ENCODE data around the gene MVB12B. TPM values are rescaled to one million over a fixed set of nuclear protein-coding genes. Genes with fewer than 3 reads are reported as not detected.

Gene MVB12B
- total RNA-seq, 4 donors from 2014 or later: 15.7 to 27.3 (median 22.7) TPM

DNA sequence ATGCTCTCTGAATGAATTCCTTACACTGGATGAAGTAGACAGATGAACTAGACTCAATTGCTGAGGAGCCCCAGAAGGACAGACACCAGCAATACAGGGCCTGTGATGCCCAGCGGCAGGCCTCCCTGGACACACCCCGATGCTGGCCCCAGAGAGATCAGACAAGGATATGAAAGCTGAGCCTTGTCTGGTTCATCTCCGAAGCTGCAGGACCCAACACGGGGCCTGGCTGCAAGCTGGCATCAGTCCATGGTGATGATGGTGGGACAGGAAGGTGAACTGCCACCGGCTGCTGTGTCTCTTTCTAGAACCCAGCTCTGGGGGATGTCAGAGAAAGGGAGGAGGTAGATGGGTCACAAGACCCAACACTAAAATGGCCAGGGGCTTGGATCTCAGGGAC is 183.1 kb downstream of the MVB12B start:
- Histone ChIP-seq H3K4me3 (no peak overlapping the region), H3K27ac (no peak overlapping the region), H3K4me1 (peaks cover 0 to 8% (median 4%) of the 10 kb centered on the region in 4 donors), H3K36me3 (no peaks in the 10 kb centered on the region), H3K27me3 (peaks cover 51% of the 10 kb centered on the region), H3K9me3 (no peaks in the 10 kb centered on the region)
- WGBS, 2 donors (ENCODE audit: low coverage in 1 of 2): 53 to 73% methylated on average over 3 to 5 of the region's 5 CpGs
- TF ChIP-seq POLR2AphosphoS5 (IDR thresholded peaks at IDR 0.05) (no peak), EP300 (IDR thresholded peaks at IDR 0.05; ENCODE audit: low read depth) (no peak), POLR2A (IDR thresholded peaks at IDR 0.05) (no peak)
- TF ChIP-seq, protein P1, sequence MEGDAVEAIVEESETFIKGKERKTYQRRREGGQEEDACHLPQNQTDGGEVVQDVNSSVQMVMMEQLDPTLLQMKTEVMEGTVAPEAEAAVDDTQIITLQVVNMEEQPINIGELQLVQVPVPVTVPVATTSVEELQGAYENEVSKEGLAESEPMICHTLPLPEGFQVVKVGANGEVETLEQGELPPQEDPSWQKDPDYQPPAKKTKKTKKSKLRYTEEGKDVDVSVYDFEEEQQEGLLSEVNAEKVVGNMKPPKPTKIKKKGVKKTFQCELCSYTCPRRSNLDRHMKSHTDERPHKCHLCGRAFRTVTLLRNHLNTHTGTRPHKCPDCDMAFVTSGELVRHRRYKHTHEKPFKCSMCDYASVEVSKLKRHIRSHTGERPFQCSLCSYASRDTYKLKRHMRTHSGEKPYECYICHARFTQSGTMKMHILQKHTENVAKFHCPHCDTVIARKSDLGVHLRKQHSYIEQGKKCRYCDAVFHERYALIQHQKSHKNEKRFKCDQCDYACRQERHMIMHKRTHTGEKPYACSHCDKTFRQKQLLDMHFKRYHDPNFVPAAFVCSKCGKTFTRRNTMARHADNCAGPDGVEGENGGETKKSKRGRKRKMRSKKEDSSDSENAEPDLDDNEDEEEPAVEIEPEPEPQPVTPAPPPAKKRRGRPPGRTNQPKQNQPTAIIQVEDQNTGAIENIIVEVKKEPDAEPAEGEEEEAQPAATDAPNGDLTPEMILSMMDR (IDR thresholded peaks at IDR 0.05): no peak
- intact Hi-C loops (cut with DNase I; ENCODE audit: low total_unique reads) (no loop called here), in situ Hi-C loops (cut with MboI; ENCODE audit: low pct_ligation_motif_present in 1 of 4, low pct_unique_long_range_greater_than_20kb in 1 of 4, low sequenced_read_pairs in 3 of 4) (loop anchor here in 2 of 4 donors (10.0 kb wide), 1 partner anchor 45 kb away; no protein-coding TSS in a partner anchor)
- no peak for DNase-seq

DNA sequence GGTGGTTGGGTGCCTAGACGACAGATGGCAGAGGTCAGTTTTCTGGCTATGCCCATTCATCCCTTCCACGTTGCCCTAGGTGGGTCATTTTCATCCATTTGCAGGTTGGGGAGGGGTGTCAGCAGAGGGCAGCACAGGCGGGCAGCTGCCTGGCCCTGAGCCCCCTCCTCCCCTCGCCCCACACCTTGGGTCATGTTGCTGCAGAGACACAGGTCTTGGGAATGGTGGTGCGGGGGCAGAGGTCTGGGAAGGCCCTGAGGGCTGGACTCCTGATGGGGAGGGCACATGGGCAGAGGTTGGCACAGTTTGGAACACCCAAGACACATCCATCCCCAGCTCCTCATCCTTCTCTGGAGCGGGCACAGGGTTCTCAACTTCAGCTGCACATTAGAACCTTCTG is 183.9 kb downstream of the MVB12B start:
- WGBS, 2 donors (ENCODE audit: low coverage in 1 of 2): 49 to 50% methylated on average over 2 to 6 of the region's 6 CpGs
- Histone ChIP-seq H3K4me1 (peaks cover 0 to 8% (median 4%) of the 10 kb centered on the region in 4 donors), H3K36me3 (no peaks in the 10 kb centered on the region), H3K9me3 (no peaks in the 10 kb centered on the region), H3K4me3 (no peak overlapping the region), H3K27me3 (peaks cover 59% of the 10 kb centered on the region), H3K27ac (no peak overlapping the region)
- intact Hi-C loops (cut with DNase I; ENCODE audit: low total_unique reads): no loop called here
- TF ChIP-seq POLR2AphosphoS5 (IDR thresholded peaks at IDR 0.05) (no peak), POLR2A (IDR thresholded peaks at IDR 0.05) (no peak), EP300 (IDR thresholded peaks at IDR 0.05; ENCODE audit: low read depth) (no peak)
- TF ChIP-seq, protein P1 (IDR thresholded peaks at IDR 0.05): no peak
- DNase-seq: no peak
- in situ Hi-C loops (cut with MboI; ENCODE audit: low pct_ligation_motif_present in 1 of 4, low pct_unique_long_range_greater_than_20kb in 1 of 4, low sequenced_read_pairs in 3 of 4): no loop called here

DNA sequence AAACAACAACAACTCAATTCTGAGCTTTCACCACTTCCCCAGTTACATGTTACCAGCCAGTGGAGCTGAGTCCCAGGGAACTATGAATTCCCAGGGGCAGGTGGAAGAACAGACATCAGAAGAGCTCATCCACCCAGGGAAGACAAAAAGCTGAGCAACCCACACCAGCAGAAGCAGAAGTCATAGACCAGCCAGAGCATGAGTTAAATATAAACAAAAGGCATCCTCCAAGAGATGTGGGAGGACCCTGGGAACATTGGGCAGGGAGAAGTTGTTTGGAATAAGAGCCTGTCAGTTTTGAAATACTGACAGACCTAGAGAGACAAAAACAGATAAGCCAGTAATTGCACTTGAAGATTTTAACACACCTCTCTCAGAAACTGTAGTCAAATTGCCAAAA is 184.8 kb downstream of the MVB12B start:
- Histone ChIP-seq H3K36me3 (no peaks in the 10 kb centered on the region), H3K9me3 (no peaks in the 10 kb centered on the region), H3K4me1 (peaks cover 0 to 9% (median 4%) of the 10 kb centered on the region in 4 donors), H3K27ac (no peak overlapping the region), H3K4me3 (no peak overlapping the region), H3K27me3 (peaks cover 68% of the 10 kb centered on the region)
- intact Hi-C loops (cut with DNase I; ENCODE audit: low total_unique reads) (no loop called here), in situ Hi-C loops (cut with MboI; ENCODE audit: low pct_ligation_motif_present in 1 of 4, low pct_unique_long_range_greater_than_20kb in 1 of 4, low sequenced_read_pairs in 3 of 4) (no loop called here)
- no peak for DNase-seq
- TF ChIP-seq EP300 (IDR thresholded peaks at IDR 0.05; ENCODE audit: low read depth) (no peak), POLR2A (IDR thresholded peaks at IDR 0.05) (no peak), POLR2AphosphoS5 (IDR thresholded peaks at IDR 0.05) (no peak)
- TF ChIP-seq, protein P1 (IDR thresholded peaks at IDR 0.05): no peak

DNA sequence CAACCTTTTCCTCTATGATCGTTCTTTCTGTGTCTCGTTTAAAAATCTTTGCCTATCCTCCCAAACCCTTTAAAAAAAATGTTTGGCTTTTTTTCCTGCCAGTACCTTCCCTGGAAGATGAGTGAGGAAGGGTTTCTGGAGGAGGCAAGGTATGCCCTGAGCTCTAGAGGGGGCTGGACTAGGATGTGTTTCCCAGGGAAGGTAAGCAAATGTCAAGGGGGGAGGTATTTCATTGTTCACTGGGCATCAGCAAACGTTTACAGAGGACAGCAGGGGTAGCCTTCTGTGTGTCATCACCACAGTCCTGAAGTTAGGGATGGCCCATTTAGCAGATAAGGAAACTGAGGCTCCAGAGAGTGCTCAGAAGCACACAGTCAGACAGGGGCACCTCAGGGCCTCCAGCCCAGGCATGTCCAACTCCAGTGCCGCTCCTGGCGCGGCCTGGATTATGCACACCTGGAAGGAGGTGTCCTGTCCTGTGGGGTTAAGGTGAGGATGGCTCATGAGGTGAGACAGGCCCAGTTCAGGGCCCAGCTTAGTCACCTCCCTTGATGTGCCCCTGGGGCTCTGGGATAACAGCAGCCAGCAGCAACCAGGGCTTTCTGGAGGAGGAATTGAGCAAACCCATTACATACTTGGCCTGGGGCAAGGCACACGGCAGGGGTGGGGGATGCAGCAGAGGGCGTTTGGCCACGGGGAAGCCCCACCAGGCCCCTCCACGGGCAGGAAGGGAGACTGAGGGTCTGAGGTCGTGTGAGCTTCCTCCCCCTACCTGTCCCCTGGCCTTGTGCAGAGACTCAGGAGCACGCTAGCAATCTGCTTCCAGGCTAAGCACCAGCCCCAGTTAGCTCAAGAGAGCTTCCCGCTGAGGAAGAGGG is 186.8 kb downstream of the MVB12B start:
- intact Hi-C loops (cut with DNase I; ENCODE audit: low total_unique reads) (no loop called here), in situ Hi-C loops (cut with MboI; ENCODE audit: low pct_ligation_motif_present in 1 of 4, low pct_unique_long_range_greater_than_20kb in 1 of 4, low sequenced_read_pairs in 3 of 4) (no loop called here)
- no peak overlapping the region for H3K27ac ChIP-seq
- peaks cover 87% of the 10 kb centered on the region for H3K27me3 ChIP-seq
- TF ChIP-seq EP300 (IDR thresholded peaks at IDR 0.05; ENCODE audit: low read depth) (no peak), POLR2A (IDR thresholded peaks at IDR 0.05) (no peak), POLR2AphosphoS5 (IDR thresholded peaks at IDR 0.05) (no peak)
- TF ChIP-seq, protein P1 (IDR thresholded peaks at IDR 0.05): no peak
- WGBS, 2 donors (ENCODE audit: low coverage in 1 of 2): 47 to 75% methylated on average over 2 to 12 of the region's 13 CpGs
- no peak overlapping the region for H3K4me3 ChIP-seq
- peaks cover 4 to 25% (median 14%) of the 10 kb centered on the region in 4 donors for H3K4me1 ChIP-seq
- no peaks in the 10 kb centered on the region for H3K36me3 ChIP-seq
- DNase-seq: no peak
- no peaks in the 10 kb centered on the region for H3K9me3 ChIP-seq
